Activated T-cell treated with anti-CD3 and anti-CD28 coated beads for 4 hours (primary cell): ENCODE data around the gene FAM227A.
"Not testable (repeated sequence)": the region's sequence is repeated elsewhere in the genome, so short reads cannot be mapped to it uniquely, and the experiment has no call there.

ENCODE experiments used
- DNase-seq: peaks from one replicate; pipeline ENCODE4 v3.0.0-alpha.2; 2020

Gene FAM227A

DNA sequence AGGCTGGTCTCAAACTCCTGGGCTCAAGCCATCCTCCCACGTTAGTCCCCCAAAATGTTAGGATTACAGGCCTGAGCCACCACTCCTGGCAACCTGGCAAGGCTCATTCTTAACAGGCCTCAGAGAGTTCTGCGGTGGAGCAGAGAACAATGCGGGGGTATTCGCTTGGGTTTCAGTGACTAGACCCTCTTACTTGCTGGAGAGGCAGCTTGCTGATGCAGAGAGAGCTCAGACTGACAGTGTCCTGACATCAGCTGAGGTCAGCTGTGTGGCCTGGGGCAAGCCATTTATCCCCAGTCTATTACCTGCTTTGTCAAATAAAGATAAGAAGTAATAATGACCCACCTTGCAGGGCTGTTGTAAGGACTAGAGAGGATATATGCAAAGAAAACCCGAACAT is 46.0 kb downstream of the FAM227A start:
- no peak for DNase-seq

DNA sequence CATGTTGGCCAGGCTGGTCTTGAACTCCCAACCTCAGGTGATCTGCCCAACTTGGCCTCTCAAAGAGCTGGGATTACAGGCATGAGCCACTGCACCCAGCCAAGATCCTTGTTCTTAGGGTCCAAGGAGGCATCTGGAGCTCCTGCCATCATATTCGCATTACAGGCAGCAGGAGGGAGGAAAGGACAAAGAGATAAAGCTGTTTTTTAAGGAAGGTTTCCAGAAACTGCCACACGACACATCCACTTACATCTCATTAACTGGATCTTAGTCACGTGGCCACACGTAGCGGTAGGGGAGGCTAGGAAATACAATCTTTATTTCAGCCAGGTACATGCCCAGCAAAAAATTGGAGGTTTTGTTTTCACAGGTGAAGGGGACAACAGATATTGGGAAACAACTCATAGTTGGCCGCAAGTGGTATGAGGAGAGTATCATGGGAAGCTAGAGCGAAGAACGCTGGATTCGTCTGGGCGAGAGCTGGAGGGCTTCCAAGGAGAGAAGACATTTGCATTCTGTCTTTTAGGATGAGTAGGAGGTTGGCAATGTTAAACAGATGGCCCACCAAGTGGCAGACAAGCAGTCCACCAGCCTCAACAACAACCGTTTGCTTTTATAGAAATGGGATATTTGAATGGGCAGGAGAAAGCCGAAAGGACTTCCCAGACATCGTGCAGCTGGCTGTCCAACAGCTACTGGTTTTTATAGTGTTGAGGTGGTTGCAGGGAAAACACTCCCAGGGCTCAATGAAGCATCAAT is 47.0 kb downstream of the FAM227A start:
- no peak for DNase-seq

DNA sequence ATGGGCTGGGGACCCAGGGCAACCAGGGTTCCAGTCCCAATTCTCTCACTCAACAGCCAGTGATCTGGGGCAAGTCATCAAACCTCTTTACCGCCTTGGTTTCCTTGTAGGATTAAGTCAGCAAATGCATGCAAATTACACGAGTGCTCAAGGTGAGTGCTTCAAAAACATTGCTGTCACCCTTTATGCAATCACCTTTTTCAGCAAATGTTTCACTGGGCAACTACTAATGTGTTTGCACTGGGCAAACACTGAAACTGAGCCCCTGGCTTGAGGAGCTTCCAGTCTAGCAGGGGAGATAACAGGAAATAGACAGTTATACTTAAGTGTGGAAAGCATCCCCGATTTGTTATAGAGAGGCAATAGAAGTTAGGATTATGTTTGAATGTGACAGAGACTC is 48.5 kb downstream of the FAM227A start:
- no peak for DNase-seq

DNA sequence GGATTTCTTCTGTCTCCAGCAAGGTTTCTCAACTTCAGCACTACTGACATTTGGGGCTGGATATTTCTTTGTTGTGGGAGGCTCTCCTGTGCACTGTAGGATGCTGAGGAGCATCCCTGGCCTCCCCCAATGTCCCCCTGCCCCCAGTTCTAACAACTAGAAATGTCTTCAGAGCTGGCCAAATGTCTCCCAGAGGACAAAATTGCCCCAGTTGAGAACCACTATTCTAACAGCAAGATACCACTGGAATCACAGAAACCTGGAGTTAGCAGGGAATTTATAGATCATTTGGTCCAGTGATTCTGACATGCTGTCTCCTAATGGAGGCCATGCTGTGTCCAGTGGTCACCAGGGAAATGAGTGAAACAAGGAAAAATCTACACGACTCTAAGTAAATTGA is 54.0 kb downstream of the FAM227A start:
- no peak for DNase-seq

DNA sequence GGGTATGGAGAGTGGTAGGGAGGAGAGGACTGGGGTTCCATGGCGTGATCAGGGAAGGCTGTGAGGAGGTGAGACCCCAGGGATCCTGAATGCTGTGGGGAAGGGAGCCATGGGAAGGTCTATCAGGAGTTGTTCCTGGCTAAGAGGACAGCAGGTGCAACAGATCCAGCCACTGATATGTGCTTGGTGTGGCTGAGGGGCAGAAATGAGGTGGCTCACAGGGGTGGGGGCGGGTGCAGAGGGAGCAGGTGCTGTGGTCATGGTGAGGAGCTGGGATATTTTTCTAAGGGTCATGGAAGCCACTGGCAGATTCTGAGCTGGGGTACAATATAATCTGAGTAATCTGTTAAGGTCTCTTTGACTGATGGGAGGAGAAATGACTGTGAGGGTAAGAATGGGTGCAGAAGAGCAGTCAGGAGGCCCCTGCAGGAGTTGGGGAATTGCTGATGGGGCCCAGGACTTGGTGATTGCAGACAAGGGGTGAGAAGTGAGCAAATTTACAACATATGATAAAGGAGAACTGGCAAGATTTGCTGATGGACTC is 54.9 kb downstream of the FAM227A start:
- DNase-seq, result no peak

DNA sequence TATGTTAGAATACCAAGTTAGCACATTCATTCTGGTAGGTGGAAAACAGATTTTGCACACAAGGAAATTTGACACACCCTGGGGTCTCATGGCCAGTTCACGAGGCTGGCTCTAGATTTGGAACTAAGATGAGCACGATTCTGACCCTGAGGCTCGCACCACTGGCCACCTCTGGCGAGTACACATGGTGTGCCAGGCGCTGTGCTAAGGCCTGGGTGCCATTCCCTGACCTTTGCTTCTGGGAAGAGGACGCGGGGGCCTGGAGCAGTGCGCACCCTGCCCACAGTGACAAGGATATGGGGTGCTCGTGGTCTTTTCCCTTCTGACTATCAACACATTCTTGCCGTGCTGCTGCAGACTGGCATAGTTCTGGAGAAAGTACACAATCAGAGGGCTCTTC is 56.7 kb downstream of the FAM227A start:
- DNase-seq, result no peak

DNA sequence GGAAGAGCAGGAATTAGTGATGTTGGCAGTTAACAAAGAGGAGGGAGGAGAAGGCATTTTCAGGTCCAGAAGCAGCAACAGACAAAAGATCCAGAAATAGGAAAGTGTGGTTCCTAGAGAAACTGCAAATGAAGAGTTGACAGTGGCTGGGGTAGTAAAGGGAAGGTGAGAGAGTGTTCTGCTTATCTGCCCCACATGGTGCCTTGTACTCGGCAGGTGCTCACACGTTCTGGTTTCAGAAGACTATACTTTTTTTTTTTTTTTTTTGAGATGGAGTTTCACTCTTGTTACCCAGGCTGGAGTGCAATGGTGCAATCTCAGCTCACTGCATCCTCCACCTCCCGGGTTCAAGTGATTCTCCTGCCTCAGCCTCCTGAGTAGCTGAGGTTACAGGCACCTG is 73.3 kb downstream of the FAM227A start:
- DNase-seq, result not testable (repeated sequence)

DNA sequence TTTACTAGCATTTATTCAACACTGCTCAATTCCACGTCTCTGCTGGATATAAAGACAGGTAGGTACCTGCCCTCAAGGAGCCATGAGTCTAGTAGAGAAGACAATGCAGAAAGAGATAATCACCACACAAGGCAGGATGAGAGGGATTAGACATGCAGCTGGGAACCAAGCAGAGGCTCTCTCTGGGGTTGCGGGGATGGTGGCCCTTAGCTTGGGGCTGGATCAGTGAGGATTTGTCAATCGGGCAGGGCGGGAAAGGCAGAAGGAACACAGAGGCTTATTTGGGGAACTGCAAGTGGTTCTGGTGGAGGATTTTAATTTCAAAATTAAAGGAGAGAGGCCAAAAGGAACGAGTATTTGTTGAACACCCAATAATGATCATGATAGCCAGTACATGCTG is 77.7 kb downstream of the FAM227A start:
- no peak for DNase-seq

DNA sequence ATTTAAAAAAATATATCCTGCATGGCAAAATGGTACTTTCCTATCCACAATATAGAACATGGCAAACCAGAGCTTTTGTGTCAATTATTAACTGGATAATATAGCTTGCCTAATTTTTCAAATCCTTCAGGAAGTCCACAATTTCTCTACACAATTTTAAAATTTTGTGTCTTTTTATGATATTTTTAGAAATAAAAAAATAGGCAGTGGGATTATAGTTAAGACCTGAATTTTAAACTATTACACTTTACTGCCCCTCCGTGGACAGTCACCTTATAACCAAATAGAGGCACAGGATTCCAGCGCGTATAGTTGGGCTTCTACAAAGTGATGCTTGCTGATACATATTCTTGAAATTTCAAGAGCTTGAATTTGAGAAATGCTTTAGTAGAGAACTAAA is 84.1 kb downstream of the FAM227A start:
- DNase-seq, result peak; percentile 28

DNA sequence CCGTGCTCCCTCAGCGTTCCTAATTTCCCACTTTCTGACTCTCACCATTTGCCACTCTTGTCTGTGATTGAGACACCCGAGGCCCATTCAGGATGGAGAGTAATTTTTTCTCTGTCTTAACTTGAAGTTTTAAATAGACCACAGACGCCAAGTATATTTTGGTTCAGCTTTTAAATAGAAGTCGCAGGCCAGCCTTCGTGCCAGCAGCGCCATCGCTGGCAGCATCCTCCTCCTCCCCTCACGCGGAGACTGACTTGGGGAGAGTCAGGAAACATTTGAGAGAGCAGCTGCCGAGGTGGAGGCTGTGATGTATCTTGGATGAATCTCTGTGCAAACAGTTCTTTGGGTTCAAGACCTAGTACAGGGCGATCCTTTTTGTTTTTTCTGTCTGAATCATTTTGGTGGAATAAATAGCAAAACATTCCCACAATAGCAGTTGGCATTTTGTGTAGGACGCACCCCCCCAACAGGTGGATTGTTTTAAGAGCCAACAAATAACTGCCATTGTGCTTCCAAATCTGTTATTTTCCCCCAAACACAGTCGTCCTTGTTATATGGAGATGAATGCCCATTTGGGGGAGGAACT is 85.3 kb downstream of the FAM227A start:
- DNase-seq, result peak; percentile 12

DNA sequence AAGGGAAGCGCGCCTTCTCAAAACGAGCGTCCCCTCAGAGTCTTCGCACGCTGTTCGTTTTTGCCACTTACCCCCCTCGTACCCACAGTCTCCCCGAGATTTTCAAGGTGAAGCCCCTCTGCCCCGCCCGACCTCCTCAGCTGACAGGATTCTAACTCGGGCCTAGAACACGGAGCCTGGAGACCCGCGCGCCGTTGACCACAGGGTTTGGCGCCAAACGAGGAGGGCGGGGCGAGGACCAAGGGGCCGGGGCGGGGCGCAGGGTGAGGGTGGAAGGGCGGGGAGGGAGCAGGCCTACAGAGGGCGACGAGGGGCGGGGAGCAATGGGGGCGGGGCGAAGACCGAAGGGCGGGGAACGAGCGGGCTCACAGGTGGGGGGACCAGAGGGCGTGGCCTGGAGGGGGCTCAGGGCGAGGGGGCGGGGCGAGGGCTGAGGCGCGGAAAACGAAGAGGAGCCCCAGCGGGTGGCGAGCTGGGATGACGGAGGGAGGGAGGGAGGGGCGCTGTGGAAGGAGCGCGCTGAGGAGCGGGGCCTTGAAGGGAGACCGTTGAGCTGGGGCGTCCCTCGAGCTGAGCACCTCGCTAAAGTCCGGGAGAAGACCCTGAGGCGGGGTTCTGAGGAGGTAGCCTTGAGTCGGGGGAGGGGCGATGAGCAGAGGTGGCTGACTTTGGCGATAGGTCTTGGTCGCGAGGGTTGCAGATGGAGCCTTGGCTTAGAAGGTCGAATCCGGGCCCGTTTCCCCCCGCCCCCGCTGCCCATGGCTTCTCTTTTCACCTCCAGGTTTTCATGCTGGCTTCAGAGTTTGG is 86.0 kb downstream of the FAM227A start, which contains the start of gene DMC1:
Gene DMC1, minus strand, starts transcription at position 212 of the 807 bp plus-strand sequence. CDS start 1,927 bp downstream, outside the sequence.
- DNase-seq, result peak; percentile 97

DNA sequence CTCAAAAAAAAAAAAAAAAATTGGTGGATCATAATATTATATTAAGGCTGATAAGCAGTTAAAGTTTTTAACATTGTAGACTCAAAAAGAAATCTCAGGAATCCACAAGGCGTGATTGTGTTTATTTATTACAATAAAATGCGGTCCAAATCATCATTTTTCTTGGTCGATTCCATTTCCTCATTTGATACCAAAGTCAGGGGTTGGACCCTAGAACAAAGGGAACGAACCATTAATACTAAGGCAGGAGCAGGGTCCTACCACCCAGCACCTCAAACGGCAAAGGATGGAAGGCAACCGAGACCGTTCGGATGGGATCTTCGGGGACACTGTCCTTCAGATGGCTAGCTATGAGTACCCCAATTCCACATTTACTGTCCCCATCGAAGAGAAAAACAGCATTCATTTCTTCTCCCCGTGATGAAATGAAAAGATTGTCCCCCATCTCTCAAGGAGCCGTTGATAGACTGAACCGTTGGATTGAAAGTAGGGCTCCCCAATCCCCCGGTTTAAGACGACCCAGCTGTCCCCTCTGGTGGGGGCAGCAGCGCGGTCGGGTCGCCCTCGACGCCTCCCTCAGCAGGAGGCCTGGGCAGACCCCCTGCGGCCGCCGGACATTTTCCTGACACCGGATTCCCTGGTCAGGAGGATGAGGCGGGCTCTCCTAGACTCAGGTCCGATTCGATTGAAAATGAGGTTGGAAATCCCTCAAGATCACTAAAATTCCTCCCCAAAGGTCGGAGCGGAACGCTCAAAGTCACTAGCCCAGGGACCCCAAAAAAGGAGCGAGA is 86.8 kb downstream of the FAM227A start:
- DNase-seq, result no peak

DNA sequence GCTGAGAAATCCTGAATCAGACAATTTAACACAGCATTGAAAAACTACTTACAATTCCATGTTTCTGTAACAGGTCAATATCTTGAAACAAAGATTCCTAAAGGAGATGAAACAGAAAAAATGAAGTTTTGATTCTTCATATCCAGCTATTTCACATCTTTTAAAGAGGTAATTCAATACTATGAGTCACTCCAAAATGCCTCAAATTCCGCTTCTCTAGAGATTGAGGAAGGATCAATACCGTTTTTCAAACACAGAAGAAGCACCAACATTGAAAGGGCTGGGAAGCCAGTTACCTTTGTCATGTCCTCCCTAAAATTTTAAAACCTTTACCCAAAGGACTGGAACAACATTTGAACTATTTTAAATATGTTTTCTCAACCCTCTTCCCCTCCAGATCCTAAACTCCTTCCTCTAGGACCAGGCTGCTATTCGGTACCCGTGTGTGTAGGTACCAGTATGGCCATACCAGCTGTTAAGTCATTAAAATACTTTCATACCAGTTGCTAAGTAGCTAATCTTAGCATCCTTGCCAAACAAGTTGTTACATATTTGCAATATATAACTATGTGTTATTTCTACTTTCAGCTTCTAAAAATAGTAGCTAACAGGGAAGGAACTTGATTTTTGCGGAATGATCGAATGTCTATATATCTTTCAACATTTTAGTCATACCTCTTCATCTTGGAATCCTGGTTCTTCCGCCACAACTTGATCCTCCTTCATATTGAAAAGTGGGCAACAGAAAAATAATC is 88.5 kb downstream of the FAM227A start:
- DNase-seq, result no peak

DNA sequence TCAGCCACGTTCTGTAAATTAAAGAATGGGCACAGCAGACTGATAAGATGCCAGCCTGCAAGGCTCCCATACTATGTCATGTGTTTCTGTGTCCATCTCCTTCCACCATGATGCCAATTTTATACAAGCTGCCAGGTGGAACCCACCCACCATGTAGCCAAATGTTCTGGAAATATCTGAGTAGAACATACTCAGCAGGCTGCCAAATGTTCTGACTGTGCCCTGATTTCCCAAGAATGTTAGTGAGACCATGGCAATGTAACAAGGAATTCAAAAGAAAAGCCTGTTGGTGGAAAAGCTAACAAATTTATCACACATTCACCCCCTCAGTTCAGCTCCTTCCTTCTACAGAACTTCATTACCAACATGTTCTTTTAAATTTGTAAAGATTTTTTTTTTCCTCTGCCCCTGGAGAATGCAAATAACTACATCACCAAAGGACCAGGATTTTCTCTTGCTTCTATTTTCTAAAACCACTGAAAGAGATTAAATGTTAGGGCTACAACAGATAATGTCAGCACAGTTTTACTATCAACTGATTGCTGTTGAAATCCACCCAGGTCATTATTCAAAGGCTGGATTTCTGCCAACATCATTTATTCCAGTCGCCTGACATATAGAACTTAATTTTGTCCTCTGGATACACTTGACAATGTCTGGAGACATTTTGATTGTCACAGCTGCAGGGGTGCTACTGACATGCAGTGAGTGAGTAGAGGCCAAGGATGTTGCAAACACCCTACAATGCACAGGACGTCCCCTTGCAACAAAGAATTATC is 89.3 kb downstream of the FAM227A start:
- DNase-seq, result no peak

DNA sequence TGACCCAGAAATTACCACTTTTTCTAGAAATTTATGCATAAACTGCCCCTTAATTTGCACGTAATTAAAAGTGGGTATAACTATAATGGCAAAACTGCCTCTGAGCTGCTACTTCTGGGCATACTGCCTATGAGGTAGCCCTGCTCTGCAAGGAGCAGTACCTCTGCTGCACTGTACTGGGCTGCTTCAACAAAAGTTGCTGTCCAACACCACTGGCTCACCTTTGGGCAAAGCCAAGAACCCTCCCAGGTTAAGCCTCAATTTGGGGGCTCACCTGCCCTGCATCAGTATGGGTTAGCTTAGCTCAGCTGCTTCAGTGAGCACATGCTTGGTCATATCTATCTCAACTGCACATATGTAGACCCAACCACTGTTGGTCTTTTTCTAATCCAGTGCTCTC is 90.8 kb downstream of the FAM227A start:
- DNase-seq, result no peak

DNA sequence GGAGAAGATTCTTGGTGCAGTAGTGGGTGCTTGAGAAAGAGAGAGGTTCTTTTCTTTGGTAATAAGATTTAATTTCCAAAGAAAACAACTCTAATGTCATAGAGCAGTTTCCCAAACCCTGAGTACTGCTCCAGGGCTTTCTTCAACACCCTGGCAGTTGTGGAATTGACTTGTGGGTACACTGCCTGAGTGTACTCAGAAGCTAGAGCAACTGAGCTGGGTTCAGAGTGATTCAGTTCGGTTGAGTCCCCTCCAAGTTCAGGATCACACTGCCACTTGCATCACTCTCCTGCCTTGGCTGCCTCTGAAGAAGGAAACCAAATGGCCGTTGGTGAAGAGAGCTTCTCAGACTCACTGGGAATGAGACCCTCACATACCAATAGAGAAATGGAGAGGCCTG is 91.5 kb downstream of the FAM227A start:
- DNase-seq, result no peak

DNA sequence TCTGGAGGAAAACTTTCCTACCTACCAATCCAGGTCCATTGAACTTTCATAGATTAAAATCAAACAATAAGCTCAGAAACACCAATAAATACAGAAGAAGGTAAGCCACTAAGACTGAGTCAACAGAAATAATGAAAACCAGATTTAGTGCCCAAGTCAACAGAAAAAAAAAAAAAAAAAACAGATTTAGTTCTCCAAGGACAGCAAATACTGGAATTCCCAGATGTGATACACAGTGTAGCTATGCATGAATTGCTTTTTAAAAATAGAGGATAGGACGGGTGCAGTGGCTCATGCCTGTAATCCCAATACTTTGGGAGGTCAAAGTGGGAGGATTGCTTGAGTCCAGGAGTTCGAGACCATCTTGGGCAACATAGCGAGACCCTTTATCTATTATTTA is 101.9 kb downstream of the FAM227A start:
- DNase-seq, result no peak

DNA sequence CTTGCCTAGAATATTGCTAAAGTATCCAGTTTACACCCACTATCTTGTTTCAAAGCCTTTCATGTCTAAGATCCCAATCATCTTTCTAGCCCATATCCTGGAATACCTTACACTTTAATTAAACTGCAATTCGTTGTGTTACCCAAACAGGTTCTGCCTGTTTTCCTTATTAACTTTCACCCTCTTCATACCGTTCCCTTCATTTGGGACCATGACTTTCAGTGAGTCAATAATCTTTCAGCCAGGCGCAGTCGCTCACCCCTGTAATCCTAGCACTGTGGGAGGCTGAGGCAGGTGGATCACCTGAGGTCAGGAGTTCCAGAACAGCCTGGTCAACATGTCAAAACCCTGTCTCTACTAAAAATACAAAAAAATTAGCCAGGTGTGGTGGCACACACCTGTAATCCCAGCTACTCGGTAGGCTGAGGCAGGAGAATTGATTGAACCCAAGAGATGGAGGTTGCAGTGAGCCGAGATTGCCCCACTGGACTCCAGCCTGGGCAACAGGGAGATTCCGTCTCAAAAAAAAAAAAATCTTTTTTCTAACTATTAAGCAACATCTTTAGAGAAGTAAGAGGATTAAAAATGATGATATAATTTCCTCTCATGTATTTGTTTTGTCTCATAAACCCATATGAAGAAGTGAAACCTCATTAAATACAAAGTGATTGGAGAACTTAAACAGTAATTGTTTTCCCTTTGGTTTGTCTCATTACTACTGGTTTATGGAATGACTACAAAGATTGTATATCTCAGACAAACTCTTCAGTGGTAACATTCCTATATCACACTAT is 106.9 kb downstream of the FAM227A start:
- no peak for DNase-seq

DNA sequence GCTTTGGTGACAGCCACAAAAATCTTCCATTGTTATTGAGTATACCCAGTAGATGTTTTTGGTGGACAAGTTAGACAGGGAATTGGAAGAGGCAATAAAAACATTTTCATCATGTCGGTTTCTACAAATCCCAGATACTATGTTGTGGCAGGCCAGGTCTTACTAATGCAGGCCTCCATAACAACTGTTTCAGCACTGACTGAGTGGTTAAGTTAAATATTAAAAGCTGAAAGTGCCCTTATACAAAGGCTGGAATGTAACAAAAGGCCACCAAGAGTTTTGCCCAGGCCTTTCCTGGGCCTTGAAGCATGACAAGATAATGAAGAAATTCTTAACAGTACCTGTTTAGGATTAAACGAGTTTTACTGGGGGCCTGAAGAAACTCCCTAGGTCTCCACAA is 115.5 kb downstream of the FAM227A start:
- no peak for DNase-seq

DNA sequence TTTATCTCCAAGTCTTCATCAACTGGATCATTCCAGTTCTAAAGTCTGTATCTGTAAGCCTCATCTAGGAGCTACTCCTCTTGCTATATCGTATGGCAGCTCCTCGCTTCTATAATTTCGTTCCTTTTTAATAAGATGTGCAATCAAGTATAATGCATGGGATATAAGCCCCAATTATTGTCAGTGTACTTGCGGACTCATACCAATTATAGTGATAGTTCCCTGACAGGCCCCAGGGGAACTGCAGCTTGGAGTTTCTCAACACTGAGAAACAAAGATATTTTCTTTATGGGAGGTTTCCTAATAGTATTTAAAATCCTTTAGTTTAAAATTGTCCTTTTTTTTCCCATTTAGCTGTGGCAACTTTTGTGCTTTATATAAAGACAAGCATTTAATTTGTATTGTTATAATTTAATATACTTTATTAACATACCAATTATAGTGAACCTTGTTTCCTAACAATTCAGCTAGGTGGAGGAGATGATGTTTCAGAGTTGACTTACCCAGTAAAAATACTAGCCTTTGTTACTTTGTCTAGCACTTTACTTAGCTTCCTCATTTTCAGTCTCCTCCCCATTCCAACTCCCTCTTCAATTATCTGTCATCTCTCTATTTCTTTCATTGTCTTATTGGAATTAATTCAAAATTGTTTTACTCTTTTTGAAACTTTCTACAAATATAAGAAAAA is 124.8 kb downstream of the FAM227A start:
- DNase-seq, result no peak
